Neural cell (in vitro differentiated cells): ENCODE data around the gene HLF.

Experiments used
- CTCF ChIP-seq: fragments of 450-650 bp; IDR thresholded peaks from 2 replicates; pipeline ENCODE4 v1.5.1; 2014; ENCODE audit warnings: antibody characterized with exemption, mild to moderate bottlenecking, moderate library complexity; ENCODE audit not compliant: poor library complexity, severe bottlenecking
- EP300 ChIP-seq: fragments of 450-650 bp; conservative IDR thresholded peaks from 2 replicates; pipeline ENCODE4 v1.6.1; 2014; ENCODE audit warnings: antibody characterized with exemption, mild to moderate bottlenecking, moderate library complexity; ENCODE audit not compliant: poor library complexity, severe bottlenecking
- EZH2 ChIP-seq: fragments of 200-600, 300-800 bp; shearing (Covaris generic), sonication (generic); IDR thresholded peaks from 2 replicates; pipeline ENCODE4 v1.6.1; 2014; ENCODE audit warnings: antibody characterized with exemption, low read length, borderline replicate concordance, mild to moderate bottlenecking; ENCODE audit not compliant: insufficient read depth, poor library complexity, severe bottlenecking
- MXI1 ChIP-seq: fragments of 450-650 bp; conservative IDR thresholded peaks from 2 replicates; pipeline ENCODE4 v1.6.1; 2014; ENCODE audit warnings: antibody characterized with exemption, mild to moderate bottlenecking; ENCODE audit not compliant: poor library complexity, severe bottlenecking
- POLR2AphosphoS5 ChIP-seq: IDR thresholded peaks from 2 replicates; pipeline ENCODE4 v1.6.1; 2012
- RAD21 ChIP-seq: fragments of 450-650 bp; conservative IDR thresholded peaks from 2 replicates; pipeline ENCODE4 v1.6.1; 2014; ENCODE audit warnings: antibody characterized with exemption, mild to moderate bottlenecking, moderate library complexity
- REST ChIP-seq: IDR thresholded peaks from 2 replicates; pipeline ENCODE4 v1.6.1; 2012; ENCODE audit warnings: borderline replicate concordance
- SMC3 ChIP-seq: fragments of 450-650 bp; conservative IDR thresholded peaks from 2 replicates; pipeline ENCODE4 v1.6.1; 2014; ENCODE audit warnings: antibody characterized with exemption, mild to moderate bottlenecking, moderate library complexity; ENCODE audit not compliant: poor library complexity
- TAF1 ChIP-seq: IDR thresholded peaks from 2 replicates; pipeline ENCODE4 v1.6.1; 2012; ENCODE audit warnings: low read depth

DNA sequence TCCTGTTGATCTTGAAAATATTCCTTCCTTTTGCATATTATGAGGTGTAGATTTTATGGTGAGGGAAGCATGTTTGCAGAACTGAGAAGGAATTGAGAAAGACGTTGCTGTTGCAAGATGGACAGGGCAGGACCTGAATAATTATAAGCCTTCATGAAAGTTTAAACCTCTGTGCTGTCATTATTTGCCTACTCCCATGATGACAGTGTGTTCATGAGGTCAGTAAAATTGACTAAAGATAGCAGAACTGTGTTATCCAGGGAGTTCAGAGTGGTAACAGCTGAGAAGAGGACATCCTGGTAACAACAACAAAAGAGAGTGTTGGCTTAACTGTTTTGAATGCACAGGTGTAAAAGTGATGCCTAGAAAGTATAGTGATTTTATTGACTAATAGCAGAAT is 45.3 kb upstream of the HLF start:
- TF ChIP-seq CTCF (no peak), EZH2 (no peak), SMC3 (no peak), POLR2AphosphoS5 (no peak), REST (no peak), EP300 (no peak), TAF1 (no peak), RAD21 (no peak), MXI1 (no peak)
